Myocyte (in vitro differentiated cells): ENCODE measurements around the gene TM4SF1. TPM values are rescaled to one million over a fixed set of nuclear protein-coding genes. Genes with fewer than 3 reads are reported as not detected.

Experiments used
- total RNA-seq: library from RNA; depleted of rRNA; stranded (reverse); fragments of >200 nt; gene quantifications from 2 replicates; pipeline ENCODE4 v1.2.3, GENCODE V29; 2014

The TM4SF1 gene
- total RNA-seq, 1 donor from 2014 or later, result 68.9 TPM

Other genes with a start within 250 kb of the TM4SF1 start
- gene HPS3, start 248.0 kb downstream of the TM4SF1 start, total RNA-seq, result 20.2 and 22.0 TPM in 2 replicates
- gene CP, start 155.8 kb downstream of the TM4SF1 start, total RNA-seq, result not detected in 2 replicates
- 0.19 TPM in 1 of 2 replicates, not detected in the other for gene TM4SF18, start 44.0 kb downstream of the TM4SF1 start, total RNA-seq
- 0.21 and 0.47 TPM in 2 replicates for gene TM4SF4, start 97.0 kb upstream of the TM4SF1 start, total RNA-seq